Measurements from ENCODE around the gene DCK.

DCK gene

DNA sequence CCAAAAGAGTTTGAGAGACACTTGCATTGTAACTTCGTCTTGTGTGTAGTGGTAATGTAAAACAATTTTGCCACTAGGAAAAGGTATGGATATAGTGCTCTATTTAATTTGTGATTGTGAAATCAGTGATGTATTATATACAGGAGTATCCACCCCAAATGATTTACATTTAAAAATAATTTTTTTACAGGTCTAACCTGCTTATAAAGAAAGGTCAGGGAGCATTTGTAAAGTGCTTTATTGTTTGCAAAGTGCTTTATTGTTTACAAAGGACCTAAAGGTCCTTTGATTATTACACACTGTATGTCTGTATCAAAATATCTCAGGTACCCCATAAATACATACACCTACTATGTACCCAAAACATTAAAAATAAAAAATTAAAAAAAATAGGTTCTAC is 70.3 kb downstream of the DCK start:
- DNase-seq (ENCODE audit: low read depth in 2 of 2), result no peak

DNA sequence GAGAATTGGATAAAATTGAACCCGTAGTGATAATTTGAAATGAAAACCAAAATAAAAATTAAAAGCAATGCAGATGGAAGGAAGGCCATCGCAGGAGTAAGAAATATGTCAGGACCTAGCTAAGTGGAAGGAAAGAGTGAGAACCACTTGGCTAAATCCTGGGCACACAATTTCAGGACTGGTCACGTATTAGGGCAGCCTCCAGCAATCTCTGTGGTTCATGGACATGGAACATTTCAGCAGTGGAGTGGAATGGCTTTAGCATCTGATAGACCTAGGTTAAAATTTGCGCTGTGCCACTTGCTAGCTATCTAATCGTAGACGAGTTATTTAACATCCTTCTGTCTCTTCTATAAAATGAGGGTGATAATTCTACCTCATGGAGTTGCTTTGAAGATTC is 71.1 kb downstream of the DCK start:
- DNase-seq (ENCODE audit: low read depth in 2 of 2), result no peak

DNA sequence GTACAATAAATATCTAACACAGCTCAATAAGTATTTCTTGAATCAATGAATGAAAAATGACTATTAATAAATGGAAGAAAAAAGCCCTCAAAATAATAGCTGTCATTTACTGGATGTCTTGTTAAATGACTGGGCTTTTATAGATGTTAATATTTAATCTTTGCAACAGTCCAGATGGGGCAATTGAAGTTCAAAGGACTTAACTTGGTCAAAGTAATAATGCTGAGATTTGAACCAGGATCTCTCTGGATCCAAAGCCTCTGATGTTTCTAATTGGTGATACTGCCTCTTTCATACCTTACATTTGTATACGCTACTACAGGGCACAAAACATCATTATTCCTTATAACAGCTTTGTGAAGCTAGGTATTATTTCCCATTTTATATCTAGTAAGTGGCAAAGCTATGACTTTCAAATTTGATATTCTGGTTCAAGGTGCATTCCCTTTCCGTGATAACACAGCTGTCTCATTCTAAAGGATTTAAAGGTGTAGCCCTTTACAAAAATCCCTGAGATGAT is 72.6 kb downstream of the DCK start:
- DNase-seq (ENCODE audit: low read depth in 2 of 2), result no peak

DNA sequence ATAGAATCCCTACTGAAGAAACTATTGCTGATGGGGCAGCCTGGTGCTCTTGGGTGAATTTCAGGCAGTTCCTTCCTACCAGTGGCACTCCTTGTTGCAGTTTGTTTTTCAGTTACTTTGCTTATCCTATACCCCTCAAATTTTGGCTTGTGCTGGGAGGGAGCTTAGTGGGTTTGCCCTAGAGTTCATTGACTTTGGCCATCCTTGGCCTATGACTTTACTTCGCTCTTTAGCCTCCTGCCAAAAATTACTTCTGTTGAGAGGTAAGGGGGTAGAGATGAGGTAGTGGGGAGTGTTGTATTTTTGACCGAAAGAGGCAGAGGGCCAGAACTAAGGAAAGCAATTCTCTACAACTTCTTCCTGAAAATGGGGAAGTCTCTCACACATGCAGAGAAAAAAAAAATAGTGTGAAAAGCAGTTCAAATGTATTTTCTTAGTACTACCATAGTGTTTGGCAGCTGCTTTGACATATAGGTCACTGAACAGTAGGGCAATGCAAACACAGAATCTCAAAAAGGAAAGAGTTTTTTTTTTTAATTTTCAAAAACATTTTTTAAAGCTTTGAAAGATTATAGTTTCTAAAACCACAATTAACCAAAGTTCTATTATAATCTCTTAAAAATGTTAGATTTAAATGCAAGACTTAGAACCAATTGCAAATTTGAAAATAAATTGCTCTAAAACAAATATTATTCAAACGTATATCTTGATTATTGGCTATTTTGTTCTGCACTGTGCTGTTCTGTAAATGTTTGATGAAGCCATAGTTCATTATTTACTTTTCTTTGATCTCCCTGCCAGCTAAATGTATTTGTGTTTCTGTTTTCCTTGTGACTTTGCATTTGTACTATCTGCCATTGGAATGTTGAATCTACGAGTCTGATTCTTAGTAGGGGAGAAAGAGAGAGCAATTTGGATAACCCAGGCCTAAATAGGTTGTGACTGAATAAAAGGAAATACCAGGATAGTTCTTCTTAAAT is 73.6 kb downstream of the DCK start:
- DNase-seq (ENCODE audit: low read depth in 2 of 2), result no peak

DNA sequence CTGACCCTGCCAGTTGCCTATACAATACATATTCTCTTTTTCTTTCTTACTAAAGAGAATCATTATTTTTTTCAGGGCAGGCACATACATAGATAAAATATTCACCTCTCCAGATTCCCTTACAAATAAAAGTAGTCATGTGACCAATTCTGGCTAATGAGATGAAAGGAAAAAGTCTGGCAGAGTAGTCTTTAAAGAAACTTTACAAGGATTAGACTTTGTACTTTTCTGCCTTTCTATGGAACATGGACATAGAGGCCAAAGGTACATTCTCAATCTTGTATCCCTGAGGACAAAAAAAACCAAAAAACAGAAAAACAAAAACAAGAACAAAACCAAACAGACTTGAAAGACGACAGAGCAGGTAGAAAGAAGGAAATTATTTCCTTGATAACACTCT is 75.6 kb downstream of the DCK start:
- DNase-seq (ENCODE audit: low read depth in 2 of 2), result no peak

DNA sequence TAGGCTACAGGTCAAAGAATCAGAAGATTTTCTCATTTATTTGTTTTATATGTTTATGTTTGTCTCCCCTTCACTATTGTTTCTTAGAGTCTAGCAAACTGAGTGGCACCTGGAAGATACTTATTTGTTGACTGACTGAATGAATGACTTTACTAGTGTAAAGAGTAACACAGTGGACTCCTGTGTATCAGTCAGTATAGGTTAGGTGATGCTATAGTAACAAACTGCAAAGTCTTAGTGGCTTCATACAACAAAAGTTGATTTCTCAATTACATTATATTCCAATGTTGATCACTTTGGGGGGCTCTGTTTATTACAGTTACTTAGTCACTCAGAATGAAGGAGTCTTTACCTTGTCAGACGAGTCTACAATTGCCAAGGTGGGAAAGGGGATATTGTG is 76.6 kb downstream of the DCK start:
- no peak for DNase-seq (ENCODE audit: low read depth in 2 of 2)

DNA sequence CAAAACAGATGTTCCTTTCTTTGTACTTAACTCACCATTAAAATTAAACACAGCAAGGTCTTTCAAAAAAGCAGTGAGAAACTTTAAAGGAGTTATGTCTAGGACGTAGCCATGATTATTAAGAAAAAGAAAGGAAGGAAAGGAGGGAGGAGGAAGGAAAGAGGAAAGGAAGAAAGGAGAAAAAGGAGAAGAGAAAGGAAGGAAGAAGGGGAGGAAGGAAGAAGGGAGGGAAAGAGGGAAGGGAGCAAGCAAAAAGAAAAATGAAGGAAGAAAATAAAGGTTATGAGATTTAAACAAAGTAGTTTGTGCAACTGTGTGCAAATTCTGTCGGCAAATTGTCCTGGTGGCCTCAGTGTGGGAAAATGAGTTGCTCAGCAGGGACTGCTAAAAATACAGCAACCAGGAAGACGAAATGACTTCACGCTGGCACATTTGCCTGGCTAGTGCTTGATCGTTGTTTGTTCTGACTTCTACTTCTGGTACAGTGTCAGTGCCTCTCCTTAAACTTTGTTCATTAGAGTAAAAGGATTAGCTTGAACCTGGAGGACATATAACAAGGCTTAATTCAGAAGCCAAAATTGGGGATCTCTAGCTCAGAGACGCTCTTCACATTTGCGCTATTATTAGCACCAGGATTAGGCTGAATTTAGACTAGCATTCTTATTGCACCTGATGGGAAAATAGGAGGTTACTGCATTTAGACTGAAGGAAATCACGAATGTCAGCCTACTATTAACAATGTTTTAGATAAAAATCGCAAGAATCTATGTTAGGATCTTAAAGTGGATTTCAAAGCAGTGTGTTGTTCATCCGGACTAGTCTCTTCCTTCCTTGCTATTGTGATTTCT is 81.2 kb downstream of the DCK start:
- no peak for DNase-seq (ENCODE audit: low read depth in 2 of 2)
